Neural progenitor cell (in vitro differentiated cells): ENCODE measurements around the gene DOCK4. TPM values are rescaled to one million over a fixed set of nuclear protein-coding genes. Genes with fewer than 3 reads are reported as not detected.

Source experiments
- DNase-seq: peaks from one replicate; pipeline ENCODE4 v3.0.0-alpha.2; 2016; ENCODE audit warnings: low spot score
- H2AFZ ChIP-seq: fragments of 200-600 bp; sonication (generic); replicated peaks from 2 replicates; pipeline ENCODE4 v1.6.1; 2016; ENCODE audit warnings: antibody characterized with exemption
- H3F3A ChIP-seq: fragments of 200-600 bp; sonication (generic); 2 replicates; pipeline ENCODE4 v1.6.1; 2016; ENCODE audit warnings: antibody characterized with exemption, low read depth
- H3K27ac ChIP-seq: fragments of 200-600 bp; sonication (generic); 2 replicates; pipeline ENCODE4 v1.5.1; 2016; ENCODE audit warnings: mild to moderate bottlenecking
- H3K27me3 ChIP-seq: fragments of 200-600 bp; sonication (generic); 2 replicates; pipeline ENCODE4 v1.6.1; 2016; ENCODE audit warnings: mild to moderate bottlenecking, moderate library complexity
- H3K36me3 ChIP-seq: fragments of 200-600 bp; sonication (generic); 2 replicates; pipeline ENCODE4 v1.5.1; 2016
- H3K4me1 ChIP-seq: fragments of 200-600 bp; sonication (generic); 2 replicates; pipeline ENCODE4 v1.6.1; 2016; ENCODE audit warnings: mixed run types
- H3K4me2 ChIP-seq: fragments of 200-600 bp; sonication (generic); 2 replicates; pipeline ENCODE4 v1.6.1; 2016
- H3K4me3 ChIP-seq: fragments of 200-600 bp; sonication (generic); 2 replicates; pipeline ENCODE4 v1.5.1; 2016
- H3K79me2 ChIP-seq: fragments of 200-600 bp; sonication (generic); 2 replicates; pipeline ENCODE4 v1.6.1; 2016; ENCODE audit warnings: low read depth
- H3K9ac ChIP-seq: fragments of 200-600 bp; sonication (generic); 2 replicates; pipeline ENCODE4 v1.6.1; 2016
- H3K9me3 ChIP-seq: fragments of 200-600 bp; sonication (generic); 2 replicates; pipeline ENCODE4 v1.5.1; 2016; ENCODE audit warnings: low read depth
- H4K20me1 ChIP-seq: fragments of 200-600 bp; sonication (generic); 2 replicates; pipeline ENCODE4 v1.6.1; 2016; ENCODE audit warnings: low read depth
- H3K27ac Mint-ChIP-seq: 3 replicates; pipeline ENCODE4 v1.8.0; 2021; ENCODE audit warnings: mixed read lengths
- H3K27me3 Mint-ChIP-seq: 2 replicates; pipeline ENCODE4 v1.8.0; 2022; ENCODE audit warnings: low read depth, mild to moderate bottlenecking, inconsistent platforms, moderate library complexity, mixed read lengths; ENCODE audit not compliant: insufficient read depth
- H3K36me3 Mint-ChIP-seq: 3 replicates; pipeline ENCODE4 v1.8.0; 2021; ENCODE audit warnings: mixed read lengths
- H3K4me1 Mint-ChIP-seq: 3 replicates; pipeline ENCODE4 v1.8.0; 2021; ENCODE audit warnings: mixed read lengths
- H3K4me3 Mint-ChIP-seq: 3 replicates; pipeline ENCODE4 v1.8.0; 2021; ENCODE audit warnings: mild to moderate bottlenecking, moderate library complexity, mixed read lengths
- H3K9me3 Mint-ChIP-seq: 3 replicates; pipeline ENCODE4 v1.8.0; 2020; ENCODE audit warnings: mixed read lengths
- EZH2 ChIP-seq: fragments of 200-600 bp; sonication (generic); IDR thresholded peaks from 2 replicates; pipeline ENCODE4 v1.6.1; 2017; ENCODE audit warnings: antibody characterized with exemption, mild to moderate bottlenecking, moderate library complexity
- EZH2phosphoT487 ChIP-seq: fragments of 200-600 bp; sonication (generic); IDR thresholded peaks from 2 replicates; pipeline ENCODE4 v1.6.1; 2017; ENCODE audit warnings: antibody characterized with exemption
- total RNA-seq: library from RNA; depleted of rRNA; stranded (reverse); fragments of >200 nt; gene quantifications from 2 replicates; pipeline ENCODE4 v1.2.3, GENCODE V29; 2015; ENCODE audit warnings: low replicate concordance
- TF ChIP-seq, protein P1 (sequence below): fragments of 200-600 bp; sonication (generic); IDR thresholded peaks from 2 replicates; pipeline ENCODE4 v1.5.1; 2017; ENCODE audit warnings: antibody characterized with exemption, mild to moderate bottlenecking

The DOCK4 gene
- total RNA-seq, 1 donor from 2014 or later = 11.4 TPM

- Histone ChIP-seq H3K4me3 (no peak overlapping the region), H2AFZ (no peak overlapping the region), H3K27ac (no peak overlapping the region), H3K36me3 (no peaks in the 10 kb centered on the region), H3K79me2 (no peaks in the 10 kb centered on the region), H3K9me3 (no peaks in the 10 kb centered on the region), H3K27me3 (no peaks in the 10 kb centered on the region), H3K4me2 (no peak overlapping the region), H4K20me1 (no peaks in the 10 kb centered on the region), H3K9ac (no peak overlapping the region), H3K4me1 (no peaks in the 10 kb centered on the region), H3F3A (no peaks in the 10 kb centered on the region)
- Mint-ChIP-seq H3K9me3 (no peaks in the 10 kb centered on the region), H3K4me3 (no peak overlapping the region), H3K27ac (no peak overlapping the region), H3K36me3 (peaks cover 6% of the 10 kb centered on the region), H3K4me1 (peaks cover 4% of the 10 kb centered on the region), H3K27me3 (no peaks in the 10 kb centered on the region)
- TF ChIP-seq EZH2 = no peak
- TF ChIP-seq, protein P1, sequence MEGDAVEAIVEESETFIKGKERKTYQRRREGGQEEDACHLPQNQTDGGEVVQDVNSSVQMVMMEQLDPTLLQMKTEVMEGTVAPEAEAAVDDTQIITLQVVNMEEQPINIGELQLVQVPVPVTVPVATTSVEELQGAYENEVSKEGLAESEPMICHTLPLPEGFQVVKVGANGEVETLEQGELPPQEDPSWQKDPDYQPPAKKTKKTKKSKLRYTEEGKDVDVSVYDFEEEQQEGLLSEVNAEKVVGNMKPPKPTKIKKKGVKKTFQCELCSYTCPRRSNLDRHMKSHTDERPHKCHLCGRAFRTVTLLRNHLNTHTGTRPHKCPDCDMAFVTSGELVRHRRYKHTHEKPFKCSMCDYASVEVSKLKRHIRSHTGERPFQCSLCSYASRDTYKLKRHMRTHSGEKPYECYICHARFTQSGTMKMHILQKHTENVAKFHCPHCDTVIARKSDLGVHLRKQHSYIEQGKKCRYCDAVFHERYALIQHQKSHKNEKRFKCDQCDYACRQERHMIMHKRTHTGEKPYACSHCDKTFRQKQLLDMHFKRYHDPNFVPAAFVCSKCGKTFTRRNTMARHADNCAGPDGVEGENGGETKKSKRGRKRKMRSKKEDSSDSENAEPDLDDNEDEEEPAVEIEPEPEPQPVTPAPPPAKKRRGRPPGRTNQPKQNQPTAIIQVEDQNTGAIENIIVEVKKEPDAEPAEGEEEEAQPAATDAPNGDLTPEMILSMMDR = no peak
- no peak for TF ChIP-seq EZH2phosphoT487
- DNase-seq = no peak
Measured at GRCh38 chr7:111892588-111892987, 313.6 kb downstream of the DOCK4 start.

- Mint-ChIP-seq H3K9me3 (no peaks in the 10 kb centered on the region), H3K4me3 (no peak overlapping the region), H3K4me1 (no peaks in the 10 kb centered on the region), H3K27ac (no peak overlapping the region), H3K36me3 (no peaks in the 10 kb centered on the region), H3K27me3 (no peaks in the 10 kb centered on the region)
- Histone ChIP-seq H3K36me3 (no peaks in the 10 kb centered on the region), H3K27me3 (no peaks in the 10 kb centered on the region), H4K20me1 (no peaks in the 10 kb centered on the region), H3K27ac (no peak overlapping the region), H3K4me1 (no peaks in the 10 kb centered on the region), H2AFZ (no peak overlapping the region), H3F3A (no peaks in the 10 kb centered on the region), H3K9ac (no peak overlapping the region), H3K4me3 (no peak overlapping the region), H3K79me2 (no peaks in the 10 kb centered on the region), H3K4me2 (no peak overlapping the region), H3K9me3 (no peaks in the 10 kb centered on the region)
- no peak for DNase-seq
- TF ChIP-seq EZH2 (no peak), EZH2phosphoT487 (no peak)
- TF ChIP-seq, protein P1 = no peak
Measured at GRCh38 chr7:111887734-111888133, 318.5 kb downstream of the DOCK4 start.

DNA sequence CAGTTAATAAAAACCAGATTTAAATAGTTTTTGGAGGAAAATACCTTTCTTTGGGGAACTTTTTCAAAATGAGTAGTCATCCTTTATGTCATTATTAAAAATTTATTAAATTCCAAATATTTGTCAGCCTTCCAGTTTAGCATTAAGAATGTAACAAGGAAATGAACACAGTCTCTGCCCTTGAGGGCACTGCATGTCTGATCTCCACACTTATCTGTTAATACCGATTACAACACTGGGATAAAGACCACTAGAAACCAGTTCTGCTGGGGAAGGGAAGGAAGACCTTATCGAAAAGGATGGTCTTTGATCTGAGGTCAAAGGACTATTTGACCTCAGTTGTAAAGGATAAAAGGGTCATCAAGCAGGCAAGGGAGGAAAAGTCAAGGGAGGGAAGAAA, 320.0 kb downstream of the DOCK4 start:
- no peaks in the 10 kb centered on the region for H3K36me3 ChIP-seq

More for the DNA sequence above, 320.0 kb downstream of the DOCK4 start:
- H3K4me2 ChIP-seq = no peak overlapping the region
- no peaks in the 10 kb centered on the region for H4K20me1 ChIP-seq
- H3K9me3 ChIP-seq = no peaks in the 10 kb centered on the region
- H3K9me3 Mint-ChIP-seq = peaks cover under 1% of the 10 kb centered on the region
- H3K27me3 ChIP-seq = no peaks in the 10 kb centered on the region
- no peaks in the 10 kb centered on the region for H3K27me3 Mint-ChIP-seq
- H3K27ac Mint-ChIP-seq = no peak overlapping the region
- no peak overlapping the region for H2AFZ ChIP-seq
- no peak overlapping the region for H3K27ac ChIP-seq
- H3K36me3 Mint-ChIP-seq = peaks cover under 1% of the 10 kb centered on the region
- H3K4me3 Mint-ChIP-seq = no peak overlapping the region
- no peaks in the 10 kb centered on the region for H3K79me2 ChIP-seq
- no peak overlapping the region for H3K4me3 ChIP-seq
- TF ChIP-seq EZH2phosphoT487 (no peak), EZH2 (no peak)
- TF ChIP-seq, protein P1 = no peak
- no peaks in the 10 kb centered on the region for H3K4me1 Mint-ChIP-seq
- no peak for DNase-seq
- no peak overlapping the region for H3K9ac ChIP-seq
- H3K4me1 ChIP-seq = no peaks in the 10 kb centered on the region
- no peaks in the 10 kb centered on the region for H3F3A ChIP-seq
